HepG2 (cell line): ENCODE data around the gene CAMTA1. TPM values are rescaled to one million over a fixed set of nuclear protein-coding genes. Genes with fewer than 3 reads are reported as not detected.

ENCODE experiments used
- ATAC-seq: fragments of 200-7000 bp; cut with Tn5 transposase; 3 replicates; pipeline ENCODE4 v1.9.1; 2020; ENCODE audit warnings: mild to moderate bottlenecking, moderate library complexity
- BruUV-seq: library from RNA; stranded (reverse); fragments of 400-500 nt; replicated peaks from 2 replicates; lab custom pipeline; 2021; lab: Mats Ljungman, UMichigan
- CTCF ChIA-PET: fragments of 300-600 bp; formaldehyde crosslinking; extraction: SDS; loops from one replicate; lab custom pipeline; 2021; ENCODE audit warnings: low total read pairs, inconsistent platforms, low intra/inter-chr PET ratio; lab: Yijun Ruan, JAX
- POLR2A ChIA-PET: fragments of 350-600 bp; sonication (Branson Sonifier 250); formaldehyde crosslinking; loops from one replicate; lab custom pipeline; 2020; ENCODE audit warnings: antibody characterized with exemption, inconsistent platforms; lab: Yijun Ruan, JAX
- DNase-seq: peaks from one replicate; pipeline ENCODE4 v3.0.0-alpha.2; 2015; ENCODE audit warnings: low spot score
- FAIRE-seq: peaks from 3 replicates; lab custom pipeline; 2011; peaks lifted over from hg19 to GRCh38; lab: Jason Lieb, UNC
- H2AFZ ChIP-seq: one replicate; pipeline ENCODE4 v1.6.1; 2011; ENCODE audit warnings: low read length, inconsistent platforms
- H3K27ac ChIP-seq: fragments of 300-600 bp; 3 replicates; pipeline ENCODE4 v1.8.0; 2011; ENCODE audit warnings: mixed run types, mild to moderate bottlenecking, mixed read lengths, low read length, inconsistent platforms; ENCODE audit not compliant: insufficient read depth; ENCODE audit errors: extremely low read length
- H3K27me3 ChIP-seq, 2 experiments: fragments of 200-600 bp in 1 of 2; 2 replicates in 1 of 2; 3 replicates in 1 of 2; pipeline versions ENCODE4 v1.6.0 to v1.8.0; 2011; ENCODE audit warnings: low read length in 2 of 2, mild to moderate bottlenecking in 2 of 2, moderate library complexity in 2 of 2, inconsistent platforms in 1 of 2; ENCODE audit not compliant: insufficient read depth in 2 of 2, control insufficient read depth in 1 of 2
- H3K36me3 ChIP-seq, 2 experiments: fragments of 200-600 bp in 1 of 2; replicated peaks in 1 of 2; 2 replicates in 1 of 2; 3 replicates in 1 of 2; pipeline versions ENCODE4 v1.5.1 to v1.8.0; 2011; ENCODE audit warnings: low read length in 2 of 2, inconsistent platforms in 1 of 2; ENCODE audit not compliant: insufficient read depth in 2 of 2, control insufficient read depth in 1 of 2
- H3K4me1 ChIP-seq: 2 replicates; pipeline ENCODE4 v1.5.1; 2012; ENCODE audit warnings: low read length, inconsistent platforms; ENCODE audit not compliant: insufficient read depth
- H3K4me2 ChIP-seq: 2 replicates; pipeline ENCODE4 v1.6.0; 2011; ENCODE audit warnings: low read depth, low read length, inconsistent platforms
- H3K4me3 ChIP-seq, 3 experiments: fragments of 200-600 bp in 1 of 3; sonication (generic), shearing (Covaris generic) in 1 of 3; replicated peaks in 1 of 3; 2 replicates each; pipeline ENCODE4 v1.5.1; 2011 to 2016; ENCODE audit warnings: low read length in 3 of 3, inconsistent platforms in 2 of 3, low read depth in 2 of 3, mild to moderate bottlenecking in 2 of 3, control low read depth in 1 of 3, mixed read lengths in 1 of 3; ENCODE audit not compliant: insufficient read depth in 1 of 3
- H3K79me2 ChIP-seq: one replicate; pipeline ENCODE4 v1.6.1; 2011; ENCODE audit warnings: low read length, inconsistent platforms; ENCODE audit not compliant: insufficient read depth
- H3K9ac ChIP-seq: 2 replicates; pipeline ENCODE4 v1.6.0; 2011; ENCODE audit warnings: mild to moderate bottlenecking, low read depth, low read length, inconsistent platforms; ENCODE audit not compliant: insufficient read depth
- H3K9me3 ChIP-seq: 2 replicates; pipeline ENCODE4 v1.5.1; 2012; ENCODE audit warnings: mild to moderate bottlenecking, low read length
- H4K20me1 ChIP-seq: 2 replicates; pipeline ENCODE4 v1.6.0; 2011; ENCODE audit warnings: inconsistent platforms, mild to moderate bottlenecking, low read length, moderate library complexity; ENCODE audit not compliant: insufficient read depth
- AGO2 ChIP-seq: fragments of 200-400 bp; formaldehyde crosslinking; optimal IDR thresholded peaks from 2 replicates; pipeline ENCODE3; 2017; ENCODE audit warnings: mild to moderate bottlenecking, low read depth, low read length, moderate library complexity
- BRCA1 ChIP-seq: sonication (generic); formaldehyde crosslinking; IDR thresholded peaks from 2 replicates; pipeline ENCODE4 v1.4.0; 2020; ENCODE audit warnings: missing genetic modification reagents
- REXO4 ChIP-seq: sonication (generic); formaldehyde crosslinking; IDR thresholded peaks from 2 replicates; pipeline ENCODE4 v1.8.0; 2022; ENCODE audit warnings: missing genetic modification reagents, mild to moderate bottlenecking, borderline replicate concordance
- ZBTB40 ChIP-seq, 2 experiments: fragments of 450-650 bp in 1 of 2; sonication (generic) in 1 of 2; formaldehyde crosslinking in 1 of 2; IDR thresholded peaks; 2 replicates each; pipeline versions ENCODE4 v1.6.1 to v1.8.0; 2016 to 2022; ENCODE audit warnings: antibody characterized with exemption in 1 of 2, mild to moderate bottlenecking in 1 of 2, missing genetic modification reagents in 1 of 2
- ZNF318 ChIP-seq: sonication (generic); formaldehyde crosslinking; IDR thresholded peaks from 2 replicates; pipeline ENCODE4 v1.4.0; 2020; ENCODE audit warnings: mild to moderate bottlenecking, missing genetic modification reagents
- WGBS: methylation state at CpG from one replicate; pipeline ENCODE4 v1.1.6; 2017; ENCODE audit warnings: low lambda C conversion rate; 5-methylcytosine and 5-hydroxymethylcytosine counted together
- in situ Hi-C: cut with HindIII; loops from 2 replicates; pipeline ENCODE4 v1.10.0; 2017; ENCODE audit warnings: low pct_unique_long_range_greater_than_20kb; ENCODE audit not compliant: extremely low pct_ligation_motif_present
- intact Hi-C: fragments of 100-400 bp; cut with micrococcal nuclease; formaldehyde crosslinking; loops from one replicate; pipeline ENCODE4 v1.10.0; 2022; ENCODE audit not compliant: unreplicated experiment
- polyA plus RNA-seq, 8 experiments: library from polyadenylated mRNA; depleted of rRNA in 3 of 8; stranded (reverse) in 7 of 8; unstranded in 1 of 8; fragments of >200 nt; fragmentation: Illumina TruSeq in 4 of 8; extraction: Trizol in 4 of 8; gene quantifications; 2 replicates each; pipeline versions ENCODE4 v1.2.1 to v1.2.3, GENCODE V29; 2011 to 2016; ENCODE audit warnings: low read depth in 4 of 8, missing spikeins in 1 of 8, mixed read lengths in 1 of 8; ENCODE audit not compliant: insufficient read depth in 1 of 8
- total RNA-seq, 5 experiments: library from RNA; depleted of rRNA; stranded (reverse); fragments of >200 nt; fragmentation: Illumina TruSeq; extraction: Trizol; gene quantifications; 2 replicates each; pipeline ENCODE4 v1.2.3, GENCODE V29; 2016; ENCODE audit warnings: low read depth in 1 of 5

CAMTA1 gene
- total and polyA plus RNA-seq, 2 of the 13 experiments (the other 11 are each of a cell fraction or from before 2014, with no cell fraction given), result 25.0 to 36.4 TPM

GRCh38 chr1:7558041-7558461 is 772.8 kb downstream of the CAMTA1 start (continued):
- TF ChIP-seq ZBTB40 (IDR thresholded peaks at IDR 0.05) (no peak), ZBTB40 (CRISPR knock-in tag; IDR thresholded peaks at IDR 0.05) (no peak), AGO2 (no peak), REXO4 (CRISPR knock-in tag) (no peak)

GRCh38 chr1:7558481-7558880 is 773.2 kb downstream of the CAMTA1 start:
- 25% methylated on average over 5 of the region's 10 CpGs for WGBS
- no TSS peak for BruUV-seq
- ATAC-seq, result no peak
- TF ChIP-seq ZNF318 (CRISPR knock-in tag), result no peak
- no peak for TF ChIP-seq BRCA1 (CRISPR knock-in tag)

More at GRCh38 chr1:7558481-7558880, 773.2 kb downstream of the CAMTA1 start:
- H3K4me1 ChIP-seq, result no peaks in the 10 kb centered on the region
- H2AFZ ChIP-seq, result no peak overlapping the region
- H3K27me3 ChIP-seq, result peaks cover 11 to 51% of the 10 kb centered on the region in 2 experiments; a peak in 4 of 5 replicates
- H3K36me3 ChIP-seq, result no peaks in the 10 kb centered on the region
- H3K9me3 ChIP-seq, result no peaks in the 10 kb centered on the region
- intact Hi-C loops, result no loop called here
- H3K27ac ChIP-seq, result no peak overlapping the region
- ChIA-PET CTCF (no interaction called here), POLR2A (no interaction called here)
- no peaks in the 10 kb centered on the region for H4K20me1 ChIP-seq
- FAIRE-seq, result no peak
- no peak overlapping the region for H3K4me3 ChIP-seq
- no peak overlapping the region for H3K9ac ChIP-seq
- no peak for DNase-seq
- H3K79me2 ChIP-seq, result no peaks in the 10 kb centered on the region
- no peak overlapping the region for H3K4me2 ChIP-seq
- in situ Hi-C loops, result no loop called here
